Measurements from ENCODE around the gene CXCL11. TPM values are rescaled to one million over a fixed set of nuclear protein-coding genes. Genes with fewer than 3 reads are reported as not detected.

Gene CXCL11
- total and polyA plus RNA-seq, 9 of the 15 experiments (the other 6 are each of a cell fraction or from before 2014, with no cell fraction given): 2.1 to 9.1 (median 4.5) TPM

DNA sequence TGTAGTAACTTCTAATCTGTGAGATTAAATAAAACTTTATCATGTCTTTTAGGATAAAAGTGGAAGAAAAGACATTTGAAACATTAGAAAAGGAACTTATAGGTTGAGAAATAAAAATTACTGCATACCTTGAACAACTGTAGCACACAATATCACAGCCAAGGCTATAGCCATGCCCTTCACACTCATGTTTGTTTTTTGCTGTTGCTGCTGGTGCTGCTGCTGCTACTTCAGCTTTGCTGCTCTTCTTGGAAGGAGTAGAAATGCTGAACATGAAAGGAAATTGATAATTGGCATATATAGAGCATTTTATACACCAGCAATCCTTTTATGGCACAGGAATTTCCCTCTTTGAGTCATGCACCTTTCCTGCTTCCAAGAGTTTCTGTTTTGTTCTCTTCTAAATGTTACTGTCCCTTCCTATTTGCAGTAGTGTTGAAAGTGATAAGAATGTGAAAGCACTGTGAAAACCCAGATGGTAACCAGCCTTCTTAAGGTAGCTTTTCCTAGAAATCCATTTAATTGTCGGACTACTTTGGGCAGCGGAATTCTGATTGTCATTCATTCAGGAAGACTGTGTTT, at the start of gene CXCL11 (continued):
- TF ChIP-seq, protein P1, sequence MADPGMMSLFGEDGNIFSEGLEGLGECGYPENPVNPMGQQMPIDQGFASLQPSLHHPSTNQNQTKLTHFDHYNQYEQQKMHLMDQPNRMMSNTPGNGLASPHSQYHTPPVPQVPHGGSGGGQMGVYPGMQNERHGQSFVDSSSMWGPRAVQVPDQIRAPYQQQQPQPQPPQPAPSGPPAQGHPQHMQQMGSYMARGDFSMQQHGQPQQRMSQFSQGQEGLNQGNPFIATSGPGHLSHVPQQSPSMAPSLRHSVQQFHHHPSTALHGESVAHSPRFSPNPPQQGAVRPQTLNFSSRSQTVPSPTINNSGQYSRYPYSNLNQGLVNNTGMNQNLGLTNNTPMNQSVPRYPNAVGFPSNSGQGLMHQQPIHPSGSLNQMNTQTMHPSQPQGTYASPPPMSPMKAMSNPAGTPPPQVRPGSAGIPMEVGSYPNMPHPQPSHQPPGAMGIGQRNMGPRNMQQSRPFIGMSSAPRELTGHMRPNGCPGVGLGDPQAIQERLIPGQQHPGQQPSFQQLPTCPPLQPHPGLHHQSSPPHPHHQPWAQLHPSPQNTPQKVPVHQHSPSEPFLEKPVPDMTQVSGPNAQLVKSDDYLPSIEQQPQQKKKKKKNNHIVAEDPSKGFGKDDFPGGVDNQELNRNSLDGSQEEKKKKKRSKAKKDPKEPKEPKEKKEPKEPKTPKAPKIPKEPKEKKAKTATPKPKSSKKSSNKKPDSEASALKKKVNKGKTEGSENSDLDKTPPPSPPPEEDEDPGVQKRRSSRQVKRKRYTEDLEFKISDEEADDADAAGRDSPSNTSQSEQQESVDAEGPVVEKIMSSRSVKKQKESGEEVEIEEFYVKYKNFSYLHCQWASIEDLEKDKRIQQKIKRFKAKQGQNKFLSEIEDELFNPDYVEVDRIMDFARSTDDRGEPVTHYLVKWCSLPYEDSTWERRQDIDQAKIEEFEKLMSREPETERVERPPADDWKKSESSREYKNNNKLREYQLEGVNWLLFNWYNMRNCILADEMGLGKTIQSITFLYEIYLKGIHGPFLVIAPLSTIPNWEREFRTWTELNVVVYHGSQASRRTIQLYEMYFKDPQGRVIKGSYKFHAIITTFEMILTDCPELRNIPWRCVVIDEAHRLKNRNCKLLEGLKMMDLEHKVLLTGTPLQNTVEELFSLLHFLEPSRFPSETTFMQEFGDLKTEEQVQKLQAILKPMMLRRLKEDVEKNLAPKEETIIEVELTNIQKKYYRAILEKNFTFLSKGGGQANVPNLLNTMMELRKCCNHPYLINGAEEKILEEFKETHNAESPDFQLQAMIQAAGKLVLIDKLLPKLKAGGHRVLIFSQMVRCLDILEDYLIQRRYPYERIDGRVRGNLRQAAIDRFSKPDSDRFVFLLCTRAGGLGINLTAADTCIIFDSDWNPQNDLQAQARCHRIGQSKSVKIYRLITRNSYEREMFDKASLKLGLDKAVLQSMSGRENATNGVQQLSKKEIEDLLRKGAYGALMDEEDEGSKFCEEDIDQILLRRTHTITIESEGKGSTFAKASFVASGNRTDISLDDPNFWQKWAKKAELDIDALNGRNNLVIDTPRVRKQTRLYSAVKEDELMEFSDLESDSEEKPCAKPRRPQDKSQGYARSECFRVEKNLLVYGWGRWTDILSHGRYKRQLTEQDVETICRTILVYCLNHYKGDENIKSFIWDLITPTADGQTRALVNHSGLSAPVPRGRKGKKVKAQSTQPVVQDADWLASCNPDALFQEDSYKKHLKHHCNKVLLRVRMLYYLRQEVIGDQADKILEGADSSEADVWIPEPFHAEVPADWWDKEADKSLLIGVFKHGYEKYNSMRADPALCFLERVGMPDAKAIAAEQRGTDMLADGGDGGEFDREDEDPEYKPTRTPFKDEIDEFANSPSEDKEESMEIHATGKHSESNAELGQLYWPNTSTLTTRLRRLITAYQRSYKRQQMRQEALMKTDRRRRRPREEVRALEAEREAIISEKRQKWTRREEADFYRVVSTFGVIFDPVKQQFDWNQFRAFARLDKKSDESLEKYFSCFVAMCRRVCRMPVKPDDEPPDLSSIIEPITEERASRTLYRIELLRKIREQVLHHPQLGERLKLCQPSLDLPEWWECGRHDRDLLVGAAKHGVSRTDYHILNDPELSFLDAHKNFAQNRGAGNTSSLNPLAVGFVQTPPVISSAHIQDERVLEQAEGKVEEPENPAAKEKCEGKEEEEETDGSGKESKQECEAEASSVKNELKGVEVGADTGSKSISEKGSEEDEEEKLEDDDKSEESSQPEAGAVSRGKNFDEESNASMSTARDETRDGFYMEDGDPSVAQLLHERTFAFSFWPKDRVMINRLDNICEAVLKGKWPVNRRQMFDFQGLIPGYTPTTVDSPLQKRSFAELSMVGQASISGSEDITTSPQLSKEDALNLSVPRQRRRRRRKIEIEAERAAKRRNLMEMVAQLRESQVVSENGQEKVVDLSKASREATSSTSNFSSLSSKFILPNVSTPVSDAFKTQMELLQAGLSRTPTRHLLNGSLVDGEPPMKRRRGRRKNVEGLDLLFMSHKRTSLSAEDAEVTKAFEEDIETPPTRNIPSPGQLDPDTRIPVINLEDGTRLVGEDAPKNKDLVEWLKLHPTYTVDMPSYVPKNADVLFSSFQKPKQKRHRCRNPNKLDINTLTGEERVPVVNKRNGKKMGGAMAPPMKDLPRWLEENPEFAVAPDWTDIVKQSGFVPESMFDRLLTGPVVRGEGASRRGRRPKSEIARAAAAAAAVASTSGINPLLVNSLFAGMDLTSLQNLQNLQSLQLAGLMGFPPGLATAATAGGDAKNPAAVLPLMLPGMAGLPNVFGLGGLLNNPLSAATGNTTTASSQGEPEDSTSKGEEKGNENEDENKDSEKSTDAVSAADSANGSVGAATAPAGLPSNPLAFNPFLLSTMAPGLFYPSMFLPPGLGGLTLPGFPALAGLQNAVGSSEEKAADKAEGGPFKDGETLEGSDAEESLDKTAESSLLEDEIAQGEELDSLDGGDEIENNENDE (IDR thresholded peaks at IDR 0.05; ENCODE audit: low read depth, low read length): no peak
- TF ChIP-seq ETS1 (conservative IDR thresholded peaks at IDR 0.05; ENCODE audit: control insufficient read depth, low read depth, low read length) (no peak), ZNF282 (CRISPR knock-in tag; IDR thresholded peaks at IDR 0.05) (no peak), BDP1 (IDR thresholded peaks at IDR 0.05; ENCODE audit: insufficient read depth, insufficient read length) (no peak)
